ENCODE measurements around the gene RPTOR. TPM values are rescaled to one million over a fixed set of nuclear protein-coding genes. Genes with fewer than 3 reads are reported as not detected.
A peak's percentile ranks its signal among the peaks of the same experiment; 100 is the strongest.

Gene RPTOR
- total RNA-seq, 1 experiment from 2014 or later = 25.1 TPM

- no peak overlapping the region for H3K9ac ChIP-seq (ENCODE audit: extremely low read depth, insufficient read length, low read length)
- no peak overlapping the region for H2BK120ac ChIP-seq (ENCODE audit: low read depth, low read length, poor library complexity, severe bottlenecking)
- H4K5ac ChIP-seq (ENCODE audit: insufficient read length, low read depth, low read length) = no peak overlapping the region
- H2BK5ac ChIP-seq (ENCODE audit: insufficient read length, low read length) = no peak overlapping the region
- no peaks in the 10 kb centered on the region for H3K23me2 ChIP-seq (ENCODE audit: insufficient read length, low read depth, low read length, poor library complexity, severe bottlenecking)
- H3K27me3 ChIP-seq (ENCODE audit: insufficient read depth, low read length) = no peaks in the 10 kb centered on the region
- no peak overlapping the region for H3K4ac ChIP-seq (ENCODE audit: low read depth, low read length)
- H3K56ac ChIP-seq (ENCODE audit: insufficient read length, low read depth, low read length) = no peak overlapping the region
- no peak for TF ChIP-seq CTCF (conservative IDR thresholded peaks at IDR 0.05)
- no peaks in the 10 kb centered on the region for H3K9me3 ChIP-seq (ENCODE audit: control insufficient read depth, low read depth, low read length)
- peaks cover 3% of the 10 kb centered on the region for H3K79me1 ChIP-seq (ENCODE audit: insufficient read depth, low read depth, low read length, poor library complexity, severe bottlenecking)
- no peak overlapping the region for H3T11ph ChIP-seq (ENCODE audit: low read length)
- H3K14ac ChIP-seq (ENCODE audit: insufficient read depth, low read length) = no peak overlapping the region
- H3K4me1 Mint-ChIP-seq = peaks cover 25% of the 10 kb centered on the region in 2 experiments
- no peak overlapping the region for H3K27ac ChIP-seq (ENCODE audit: insufficient read length, low read depth, low read length)
- H2BK20ac ChIP-seq (ENCODE audit: low read depth, low read length, poor library complexity, severe bottlenecking) = no peak overlapping the region
- no peaks in the 10 kb centered on the region for H3K36me3 Mint-ChIP-seq (ENCODE audit: insufficient read depth in 1 of 3, low read depth in 3 of 3)
- no peak overlapping the region for H3K4me2 ChIP-seq (ENCODE audit: insufficient read depth, insufficient read length, low read length)
- no peaks in the 10 kb centered on the region for H3K4me1 ChIP-seq (ENCODE audit: insufficient read depth, low read length)
- no peaks in the 10 kb centered on the region for H4K20me1 ChIP-seq (ENCODE audit: control insufficient read depth, insufficient read depth, insufficient read length)
- no peak overlapping the region for H2BK15ac ChIP-seq (ENCODE audit: low read depth, low read length)
- H4K8ac ChIP-seq (replicated peaks; ENCODE audit: insufficient read length, low read depth, low read length) = no peak overlapping the region
- no peak overlapping the region for H3K23ac ChIP-seq (ENCODE audit: insufficient read length, low read depth, low read length)
- H3K79me2 ChIP-seq (ENCODE audit: insufficient read depth, low read length) = no peaks in the 10 kb centered on the region
- no peak overlapping the region for H2AK5ac ChIP-seq (ENCODE audit: insufficient read length, low read length)
- no peak overlapping the region for H4K91ac ChIP-seq (ENCODE audit: insufficient read length, low read depth, low read length)
- no peaks in the 10 kb centered on the region; the same call in 1 of the 2 replicates for H3K27me3 Mint-ChIP-seq (ENCODE audit: low read depth)
- no peak overlapping the region for H3K4me3 Mint-ChIP-seq
- H3K27ac Mint-ChIP-seq = peak overlapping the region in 1 of 3 experiments; percentile 41; a peak in 2 of 7 replicates
- no CpG with 5 or more reads among the region's 9 CpGs for WGBS (ENCODE audit: extremely low coverage, insufficient read length, low lambda C conversion rate)
- no peak overlapping the region for H2AFZ ChIP-seq (ENCODE audit: low read length)
- no peak overlapping the region for H3K18ac ChIP-seq (ENCODE audit: insufficient read length, low read depth, low read length)
- DNase-seq = no peak
- H2BK12ac ChIP-seq (ENCODE audit: insufficient read length, low read depth, low read length) = no peak overlapping the region
- no peaks in the 10 kb centered on the region for H3K9me3 Mint-ChIP-seq
Observed at GRCh38 chr17:80619535-80620235, 75.0 kb downstream of the RPTOR start.

Measured in H9 (cell line).